HepG2 (cell line): Measurements from ENCODE around the gene NEAT1. TPM values are rescaled to one million over a fixed set of nuclear protein-coding genes. Genes with fewer than 3 reads are reported as not detected.

Source experiments
- ATAC-seq: fragments of 200-7000 bp; cut with Tn5 transposase; 3 replicates; pipeline ENCODE4 v1.9.1; 2020; ENCODE audit warnings: mild to moderate bottlenecking, moderate library complexity
- BruUV-seq: library from RNA; stranded (reverse); fragments of 400-500 nt; replicated peaks from 2 replicates; lab custom pipeline; 2021; lab: Mats Ljungman, UMichigan
- CTCF ChIA-PET: fragments of 300-600 bp; formaldehyde crosslinking; extraction: SDS; loops from one replicate; lab custom pipeline; 2021; ENCODE audit warnings: low total read pairs, inconsistent platforms, low intra/inter-chr PET ratio; lab: Yijun Ruan, JAX
- POLR2A ChIA-PET: fragments of 350-600 bp; sonication (Branson Sonifier 250); formaldehyde crosslinking; loops from one replicate; lab custom pipeline; 2020; ENCODE audit warnings: antibody characterized with exemption, inconsistent platforms; lab: Yijun Ruan, JAX
- DNase-seq: peaks from one replicate; pipeline ENCODE4 v3.0.0-alpha.2; 2015; ENCODE audit warnings: low spot score
- FAIRE-seq: peaks from 3 replicates; lab custom pipeline; 2011; peaks lifted over from hg19 to GRCh38; lab: Jason Lieb, UNC
- H2AFZ ChIP-seq: one replicate; pipeline ENCODE4 v1.6.1; 2011; ENCODE audit warnings: low read length, inconsistent platforms
- H3K27ac ChIP-seq: fragments of 300-600 bp; 3 replicates; pipeline ENCODE4 v1.8.0; 2011; ENCODE audit warnings: mixed run types, mild to moderate bottlenecking, mixed read lengths, low read length, inconsistent platforms; ENCODE audit not compliant: insufficient read depth; ENCODE audit errors: extremely low read length
- H3K27me3 ChIP-seq, 2 experiments: fragments of 200-600 bp in 1 of 2; 2 replicates in 1 of 2; 3 replicates in 1 of 2; pipeline versions ENCODE4 v1.6.0 to v1.8.0; 2011; ENCODE audit warnings: low read length in 2 of 2, mild to moderate bottlenecking in 2 of 2, moderate library complexity in 2 of 2, inconsistent platforms in 1 of 2; ENCODE audit not compliant: insufficient read depth in 2 of 2, control insufficient read depth in 1 of 2
- H3K36me3 ChIP-seq, 2 experiments: fragments of 200-600 bp in 1 of 2; replicated peaks in 1 of 2; 2 replicates in 1 of 2; 3 replicates in 1 of 2; pipeline versions ENCODE4 v1.5.1 to v1.8.0; 2011; ENCODE audit warnings: low read length in 2 of 2, inconsistent platforms in 1 of 2; ENCODE audit not compliant: insufficient read depth in 2 of 2, control insufficient read depth in 1 of 2
- H3K4me1 ChIP-seq: 2 replicates; pipeline ENCODE4 v1.5.1; 2012; ENCODE audit warnings: low read length, inconsistent platforms; ENCODE audit not compliant: insufficient read depth
- H3K4me2 ChIP-seq: 2 replicates; pipeline ENCODE4 v1.6.0; 2011; ENCODE audit warnings: low read depth, low read length, inconsistent platforms
- H3K4me3 ChIP-seq, 3 experiments: fragments of 200-600 bp in 1 of 3; sonication (generic), shearing (Covaris generic) in 1 of 3; replicated peaks in 1 of 3; 2 replicates each; pipeline ENCODE4 v1.5.1; 2011 to 2016; ENCODE audit warnings: low read length in 3 of 3, inconsistent platforms in 2 of 3, low read depth in 2 of 3, mild to moderate bottlenecking in 2 of 3, control low read depth in 1 of 3, mixed read lengths in 1 of 3; ENCODE audit not compliant: insufficient read depth in 1 of 3
- H3K79me2 ChIP-seq: one replicate; pipeline ENCODE4 v1.6.1; 2011; ENCODE audit warnings: low read length, inconsistent platforms; ENCODE audit not compliant: insufficient read depth
- H3K9ac ChIP-seq: 2 replicates; pipeline ENCODE4 v1.6.0; 2011; ENCODE audit warnings: mild to moderate bottlenecking, low read depth, low read length, inconsistent platforms; ENCODE audit not compliant: insufficient read depth
- H3K9me3 ChIP-seq: 2 replicates; pipeline ENCODE4 v1.5.1; 2012; ENCODE audit warnings: mild to moderate bottlenecking, low read length
- H4K20me1 ChIP-seq: 2 replicates; pipeline ENCODE4 v1.6.0; 2011; ENCODE audit warnings: inconsistent platforms, mild to moderate bottlenecking, low read length, moderate library complexity; ENCODE audit not compliant: insufficient read depth
- MAFF ChIP-seq: IDR thresholded peaks from 2 replicates; pipeline ENCODE4 v1.6.1; 2011; ENCODE audit warnings: low read depth, low read length, improper control_type of control experiment
- MTA1 ChIP-seq: sonication (generic); formaldehyde crosslinking; IDR thresholded peaks from 2 replicates; pipeline ENCODE4 v1.4.0; 2020; ENCODE audit warnings: missing genetic modification reagents, mild to moderate bottlenecking, borderline replicate concordance
- RCOR2 ChIP-seq: IDR thresholded peaks from 2 replicates; pipeline ENCODE4 v1.6.1; 2016; ENCODE audit warnings: missing biosample characterization, missing genetic modification reagents
- SMAD1 ChIP-seq: sonication (generic); formaldehyde crosslinking; IDR thresholded peaks from 2 replicates; pipeline ENCODE4 v1.4.0; 2020; ENCODE audit warnings: missing genetic modification reagents, low read depth, mild to moderate bottlenecking, borderline replicate concordance
- SRY ChIP-seq: sonication (generic); formaldehyde crosslinking; IDR thresholded peaks from 2 replicates; pipeline ENCODE4 v1.8.0; 2022; ENCODE audit warnings: mild to moderate bottlenecking, missing genetic modification reagents
- TCF7 ChIP-seq: sonication (generic); IDR thresholded peaks from 2 replicates; pipeline ENCODE4 v1.6.1; 2016; ENCODE audit warnings: antibody characterized with exemption, low read depth
- TCF7L2 ChIP-seq: IDR thresholded peaks from 2 replicates; pipeline ENCODE4 v1.6.1; 2011; ENCODE audit warnings: mild to moderate bottlenecking, low read depth, low read length, moderate library complexity
- TEF ChIP-seq: sonication (generic); formaldehyde crosslinking; IDR thresholded peaks from 2 replicates; pipeline ENCODE4 v1.5.0; 2020; ENCODE audit warnings: missing genetic modification reagents
- TGIF2 ChIP-seq: IDR thresholded peaks from 2 replicates; pipeline ENCODE4 v1.6.1; 2016; ENCODE audit warnings: control low read depth, missing compliant biosample characterization
- THYN1 ChIP-seq: sonication (generic); formaldehyde crosslinking; IDR thresholded peaks from 2 replicates; pipeline ENCODE4 v1.8.1; 2023; ENCODE audit warnings: low read depth, mild to moderate bottlenecking, moderate library complexity, missing genetic modification reagents, borderline replicate concordance
- ZBTB2 ChIP-seq: sonication (generic); formaldehyde crosslinking; IDR thresholded peaks from 2 replicates; pipeline ENCODE4 v1.8.0; 2022; ENCODE audit warnings: low read depth, missing genetic modification reagents
- ZBTB3 ChIP-seq: sonication (generic); formaldehyde crosslinking; IDR thresholded peaks from 2 replicates; pipeline ENCODE4 v1.4.0; 2020; ENCODE audit warnings: low read depth, mild to moderate bottlenecking, moderate library complexity, missing genetic modification reagents, borderline replicate concordance
- ZBTB42 ChIP-seq: sonication (generic); formaldehyde crosslinking; IDR thresholded peaks from 2 replicates; pipeline ENCODE4 v1.5.0; 2020; ENCODE audit warnings: mild to moderate bottlenecking, missing genetic modification reagents
- ZNF225 ChIP-seq: sonication (generic); formaldehyde crosslinking; IDR thresholded peaks from 2 replicates; pipeline ENCODE4 v1.4.0; 2020; ENCODE audit warnings: mild to moderate bottlenecking, missing genetic modification reagents
- ZNF232 ChIP-seq: sonication (generic); formaldehyde crosslinking; IDR thresholded peaks from 2 replicates; pipeline ENCODE4 v1.4.0; 2020; ENCODE audit warnings: missing genetic modification reagents, borderline replicate concordance
- ZNF619 ChIP-seq: sonication (generic); formaldehyde crosslinking; IDR thresholded peaks from 2 replicates; pipeline ENCODE4 v1.4.0; 2020; ENCODE audit warnings: mild to moderate bottlenecking, missing genetic modification reagents
- whole genome bisulfite sequencing: methylation state at CpG from one replicate; pipeline ENCODE4 v1.1.6; 2017; ENCODE audit warnings: low lambda C conversion rate; 5-methylcytosine and 5-hydroxymethylcytosine counted together
- in situ Hi-C: cut with HindIII; loops from 2 replicates; pipeline ENCODE4 v1.10.0; 2017; ENCODE audit warnings: low pct_unique_long_range_greater_than_20kb; ENCODE audit not compliant: extremely low pct_ligation_motif_present
- intact Hi-C: fragments of 100-400 bp; cut with micrococcal nuclease; formaldehyde crosslinking; loops from one replicate; pipeline ENCODE4 v1.10.0; 2022; ENCODE audit not compliant: unreplicated experiment
- polyA plus RNA-seq, 8 experiments: library from polyadenylated mRNA; depleted of rRNA in 3 of 8; stranded (reverse) in 7 of 8; unstranded in 1 of 8; fragments of >200 nt; fragmentation: Illumina TruSeq in 4 of 8; extraction: Trizol in 4 of 8; gene quantifications; 2 replicates each; pipeline versions ENCODE4 v1.2.1 to v1.2.3, GENCODE V29; 2011 to 2016; ENCODE audit warnings: low read depth in 4 of 8, missing spikeins in 1 of 8, mixed read lengths in 1 of 8; ENCODE audit not compliant: insufficient read depth in 1 of 8
- total RNA-seq, 5 experiments: library from RNA; depleted of rRNA; stranded (reverse); fragments of >200 nt; fragmentation: Illumina TruSeq; extraction: Trizol; gene quantifications; 2 replicates each; pipeline ENCODE4 v1.2.3, GENCODE V29; 2016; ENCODE audit warnings: low read depth in 1 of 5

NEAT1 gene
- total and polyA plus RNA-seq, 2 of the 13 experiments (the other 11 are each of a cell fraction or from before 2014, with no cell fraction given), result 20.5 to 41.2 TPM

DNA sequence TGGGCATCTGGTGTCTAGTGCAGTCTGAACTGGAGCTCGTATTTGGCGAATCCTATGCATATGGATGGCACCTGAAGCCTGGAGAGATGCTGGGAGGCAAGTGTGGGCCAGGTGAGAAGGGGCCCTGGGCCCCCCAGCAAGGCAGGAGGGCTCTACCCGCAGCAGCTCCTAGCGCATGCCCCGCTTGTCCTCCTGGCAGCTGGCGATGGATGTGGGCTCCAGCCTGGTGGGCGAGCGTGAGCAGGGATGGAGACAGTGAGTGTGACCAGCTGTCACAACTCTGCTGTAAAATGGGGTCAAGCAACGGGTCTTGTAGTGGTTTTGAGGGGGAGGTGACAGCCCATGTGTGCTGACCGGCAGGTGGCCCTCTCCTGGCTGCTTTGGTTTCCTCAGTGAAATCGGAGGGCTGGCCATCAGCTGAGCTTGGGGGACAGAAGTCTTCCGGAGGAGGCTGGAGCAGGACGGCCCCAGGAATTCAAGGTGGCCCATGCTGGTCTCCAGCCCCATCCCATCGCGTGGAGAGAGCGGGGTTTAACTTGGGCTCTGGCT lies 24.2 kb upstream of the NEAT1 start:
- H3K4me3 ChIP-seq, result no peak overlapping the region
- H3K79me2 ChIP-seq, result no peaks in the 10 kb centered on the region
- peaks cover 19% of the 10 kb centered on the region for H3K4me1 ChIP-seq
- ATAC-seq, result no peak
- WGBS, result 90% methylated on average over 9 of the region's 16 CpGs
- H3K27me3 ChIP-seq, result no peaks in the 10 kb centered on the region
- TF ChIP-seq ZNF232 (CRISPR knock-in tag), result no peak
- no peak for TF ChIP-seq SRY (CRISPR knock-in tag)
- no peak for TF ChIP-seq ZNF225 (CRISPR knock-in tag)
- TF ChIP-seq ZBTB2 (CRISPR knock-in tag), result no peak
- TF ChIP-seq TEF (CRISPR knock-in tag), result no peak
- TF ChIP-seq, all 625 proteins: peak for 0
- CTCF ChIA-PET, result no interaction called here
- DNase-seq (no peak), FAIRE-seq (no peak)
- in situ Hi-C loops, result no loop called here
- Histone ChIP-seq H3K4me2 (no peak overlapping the region), H3K9ac (no peak overlapping the region), H2AFZ (no peak overlapping the region), H3K36me3 (peaks cover 14 to 18% of the 10 kb centered on the region in 2 experiments; a peak in 3 of 5 replicates), H4K20me1 (no peaks in the 10 kb centered on the region), H3K27ac (no peak overlapping the region), H3K9me3 (no peaks in the 10 kb centered on the region)
- POLR2A ChIA-PET, result interaction anchor here (1.0 to 1.2 kb wide), 2 partner anchors 26 to 27 kb away, joined by 3 to 5 read pairs; no protein-coding TSS in a partner anchor
- intact Hi-C loops, result no loop called here
- no TSS peak for BruUV-seq

GRCh38 chr11:65399249-65399648 lies 23.3 kb upstream of the NEAT1 start:
- H3K4me3 ChIP-seq, result no peak overlapping the region
- H3K9me3 ChIP-seq, result no peaks in the 10 kb centered on the region
- ChIA-PET CTCF (no interaction called here), POLR2A (interaction anchor here (1.2 to 7.6 kb wide), 2 partner anchors 18 to 25 kb away, joined by 5 to 98 read pairs; no protein-coding TSS in a partner anchor)
- ATAC-seq (no peak), DNase-seq (no peak), FAIRE-seq (no peak)
- no peak overlapping the region for H2AFZ ChIP-seq
- BruUV-seq, result no TSS peak
- peaks cover 14 to 20% of the 10 kb centered on the region in 2 experiments; a peak in 4 of 5 replicates for H3K36me3 ChIP-seq
- 92% methylated on average over 13 of the region's 13 CpGs for WGBS
- in situ Hi-C loops, result no loop called here
- H3K27ac ChIP-seq, result no peak overlapping the region
- intact Hi-C loops, result no loop called here
- H3K27me3 ChIP-seq, result no peaks in the 10 kb centered on the region
- peaks cover 19% of the 10 kb centered on the region for H3K4me1 ChIP-seq
- H3K4me2 ChIP-seq, result no peak overlapping the region
- no peaks in the 10 kb centered on the region for H3K79me2 ChIP-seq
- H3K9ac ChIP-seq, result no peak overlapping the region
- H4K20me1 ChIP-seq, result no peaks in the 10 kb centered on the region
- no peak for TF ChIP-seq THYN1
- no peak for TF ChIP-seq ZBTB3
- no peak for TF ChIP-seq RCOR2 (CRISPR knock-in tag)
- no peak for TF ChIP-seq ZBTB42 (CRISPR knock-in tag)
- TF ChIP-seq MTA1 (CRISPR knock-in tag), result no peak
- TF ChIP-seq ZNF619 (CRISPR knock-in tag), result no peak
- no peak for TF ChIP-seq TGIF2 (CRISPR knock-in tag)
- TF ChIP-seq SMAD1 (CRISPR knock-in tag), result no peak
- TF ChIP-seq TCF7L2, result no peak
- TF ChIP-seq TCF7, result no peak
- TF ChIP-seq MAFF, result no peak
